Measurements from ENCODE around the gene PAWR.
"Not testable (repeated sequence)": the region's sequence is repeated elsewhere in the genome, so short reads cannot be mapped to it uniquely, and the experiment has no call there.

Gene PAWR

DNA sequence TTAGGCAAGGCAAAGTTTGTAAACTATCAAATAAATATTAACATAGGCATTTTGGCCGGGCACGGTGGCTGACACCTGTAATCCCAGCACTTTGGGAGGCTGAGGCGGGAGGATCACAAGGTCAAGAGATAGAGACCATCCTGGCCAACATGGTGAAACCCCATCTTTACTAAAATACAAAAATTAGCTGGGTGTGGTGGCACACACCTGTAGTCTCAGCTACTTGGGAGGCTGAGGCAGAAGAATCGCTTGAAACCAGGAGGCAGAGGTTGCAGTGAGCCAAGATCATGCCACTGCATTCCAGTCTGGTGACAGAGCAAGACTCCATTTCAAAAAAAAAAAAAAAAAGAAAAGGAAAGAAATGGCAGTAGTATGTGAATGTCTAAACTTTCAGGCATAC is 43.9 kb downstream of the PAWR start:
- DNase-seq (ENCODE audit: low read depth), result not testable (repeated sequence)

DNA sequence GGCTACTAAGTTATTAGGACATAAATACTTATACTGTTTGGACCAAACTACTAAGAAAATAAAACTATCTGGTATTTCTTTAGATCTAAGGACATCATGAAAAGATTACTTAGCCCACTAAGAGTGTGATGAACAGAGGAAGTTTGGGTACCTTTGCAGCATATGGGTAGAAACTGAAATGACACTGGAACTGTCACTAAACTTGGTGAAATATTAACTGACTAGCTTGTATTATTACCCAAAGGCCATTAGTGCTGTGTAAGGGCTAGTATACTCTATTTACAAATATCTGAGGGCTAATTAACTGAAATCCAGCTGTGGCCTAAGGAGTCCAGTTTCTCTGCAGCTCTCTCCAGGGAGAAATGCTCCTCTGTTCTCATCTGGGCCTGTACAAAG is 45.5 kb downstream of the PAWR start:
- DNase-seq (ENCODE audit: low read depth), result no peak

DNA sequence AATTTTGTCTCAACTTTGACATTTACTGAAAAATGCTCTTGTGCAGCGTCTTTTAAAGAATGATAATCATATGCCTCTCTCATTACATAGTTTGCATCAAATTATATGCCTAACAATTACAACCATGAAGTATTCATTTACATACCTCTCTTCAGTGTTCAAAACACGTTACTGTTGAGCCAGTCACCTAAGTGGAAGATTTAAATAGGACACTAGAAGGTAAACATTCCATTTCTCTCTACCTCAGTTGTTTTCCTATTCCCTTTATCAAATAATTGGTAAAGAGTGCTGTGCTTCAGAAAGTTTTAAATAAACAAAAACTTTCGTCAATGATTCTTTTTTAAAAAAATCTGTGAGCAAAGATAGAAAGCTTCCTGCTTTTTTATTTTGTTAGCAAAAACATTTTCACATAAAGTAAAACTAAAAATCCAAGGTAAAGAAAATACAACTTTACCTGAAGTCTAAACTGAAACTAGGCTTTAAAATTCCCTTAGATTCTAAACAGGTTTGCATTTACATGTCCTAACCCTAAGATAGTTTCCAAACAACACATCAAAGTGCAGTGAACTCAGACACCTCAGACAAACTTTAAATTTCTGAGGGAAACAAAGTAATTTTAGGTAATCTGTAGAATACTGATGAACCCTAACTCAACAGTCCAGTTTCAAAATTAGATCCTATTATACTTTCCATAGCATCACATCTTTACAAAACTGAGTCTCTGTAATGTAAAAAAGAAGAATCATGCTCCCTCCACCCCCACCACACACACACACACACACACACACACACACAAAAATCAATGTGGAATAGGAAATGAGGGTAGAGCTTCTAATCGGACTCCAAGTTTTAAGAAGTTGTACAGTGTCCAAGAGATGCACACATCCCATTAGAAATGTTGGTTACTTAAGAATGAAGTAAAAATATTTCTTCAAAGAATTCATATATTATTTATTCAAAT is 46.2 kb downstream of the PAWR start:
- no peak for DNase-seq (ENCODE audit: low read depth)

DNA sequence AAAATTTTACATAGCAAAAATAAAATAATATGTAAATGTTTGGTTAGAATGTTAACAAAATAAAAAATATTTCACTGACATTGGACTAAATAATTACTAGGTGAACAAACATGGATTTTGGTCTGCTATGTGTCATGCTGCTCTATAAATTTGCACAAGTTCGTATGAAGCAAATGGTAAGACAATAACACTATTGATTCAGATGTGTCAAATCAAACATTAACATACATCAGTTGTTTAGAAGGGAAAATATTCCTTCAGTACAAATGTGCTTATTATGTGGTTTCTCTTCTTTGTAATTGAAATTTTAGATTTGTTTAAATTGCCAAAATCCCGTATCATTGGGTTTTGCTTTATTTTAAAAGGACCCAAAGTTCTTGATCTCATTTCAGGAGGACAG is 46.9 kb downstream of the PAWR start:
- no peak for DNase-seq (ENCODE audit: low read depth)

DNA sequence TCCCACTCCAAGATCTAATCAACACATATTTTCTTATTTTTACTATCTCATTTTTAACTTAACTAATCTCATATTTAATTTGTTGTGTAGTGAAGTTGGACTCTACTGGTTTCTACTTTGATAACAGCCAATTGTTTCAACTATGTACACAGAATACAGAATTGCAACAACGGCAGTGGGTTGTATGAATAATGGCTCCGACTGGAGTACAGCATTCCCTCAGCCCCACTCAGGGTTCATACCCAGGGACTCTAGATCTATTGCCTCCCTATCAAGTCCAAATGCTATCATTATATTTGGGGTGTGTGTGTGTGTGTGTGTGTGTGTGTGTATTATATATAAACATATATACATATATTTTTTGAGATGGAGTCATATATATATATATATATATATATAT is 52.3 kb downstream of the PAWR start:
- DNase-seq (ENCODE audit: low read depth), result no peak

DNA sequence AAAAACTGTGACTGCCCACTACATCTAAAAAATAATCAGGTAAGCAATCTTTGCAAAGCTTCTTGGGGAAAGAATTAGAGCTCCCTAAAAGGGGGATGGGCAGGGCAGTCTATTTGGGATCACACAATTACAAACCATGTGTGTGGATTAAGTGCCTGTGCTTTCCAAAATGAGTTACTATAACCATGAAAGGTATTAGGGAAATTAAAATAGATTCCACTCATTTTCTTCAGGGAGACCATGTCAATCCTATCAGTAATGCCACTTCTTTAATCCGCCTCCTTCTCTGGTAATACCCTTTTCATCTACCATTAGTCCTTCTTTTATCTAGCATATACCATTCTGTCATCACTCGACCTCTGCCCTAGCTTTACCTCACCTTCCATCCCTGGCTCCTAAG is 53.7 kb downstream of the PAWR start:
- no peak for DNase-seq (ENCODE audit: low read depth)

DNA sequence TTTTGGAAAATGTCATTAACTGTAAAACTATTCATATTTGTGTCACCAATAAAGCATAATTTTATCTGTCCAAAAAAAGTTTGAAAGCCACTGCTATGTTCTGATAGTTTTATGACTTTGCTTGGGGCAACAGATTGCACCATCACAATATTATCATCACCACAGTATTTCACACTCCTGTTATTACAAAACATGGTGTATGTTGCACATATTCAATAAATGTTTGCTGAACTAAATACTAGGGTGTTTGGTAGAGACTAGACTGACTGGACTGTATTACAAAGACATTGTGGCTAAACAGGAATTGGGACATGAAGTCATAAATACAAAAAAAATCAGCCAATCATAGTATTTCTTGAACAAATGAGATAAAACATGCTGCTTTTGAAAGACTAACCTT is 55.1 kb downstream of the PAWR start:
- DNase-seq (ENCODE audit: low read depth), result peak; percentile 81

DNA sequence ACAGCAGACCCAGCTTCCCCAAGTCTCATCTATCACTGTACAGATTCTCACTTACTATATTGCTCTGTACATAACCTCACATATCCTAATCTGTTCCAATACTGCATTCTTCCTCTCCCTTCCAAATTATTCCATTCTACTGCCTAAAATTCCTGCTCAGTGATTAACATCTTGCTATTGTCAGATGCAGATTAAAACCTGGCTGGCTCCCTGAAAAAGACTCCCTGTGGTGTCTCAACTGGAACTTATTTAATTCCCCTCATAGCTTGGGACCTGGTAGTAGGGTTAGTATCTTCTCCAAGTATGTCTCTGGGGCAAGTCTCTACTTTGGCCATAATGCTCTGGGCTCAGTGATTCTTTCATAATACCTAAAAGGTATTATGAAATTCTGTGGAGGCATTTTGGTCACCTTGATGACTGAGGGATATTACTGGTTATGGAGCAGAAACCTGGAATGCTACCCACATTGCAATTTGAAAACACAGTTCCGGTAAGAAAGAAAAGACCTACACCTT is 55.8 kb downstream of the PAWR start:
- DNase-seq (ENCODE audit: low read depth), result peak; percentile 34

DNA sequence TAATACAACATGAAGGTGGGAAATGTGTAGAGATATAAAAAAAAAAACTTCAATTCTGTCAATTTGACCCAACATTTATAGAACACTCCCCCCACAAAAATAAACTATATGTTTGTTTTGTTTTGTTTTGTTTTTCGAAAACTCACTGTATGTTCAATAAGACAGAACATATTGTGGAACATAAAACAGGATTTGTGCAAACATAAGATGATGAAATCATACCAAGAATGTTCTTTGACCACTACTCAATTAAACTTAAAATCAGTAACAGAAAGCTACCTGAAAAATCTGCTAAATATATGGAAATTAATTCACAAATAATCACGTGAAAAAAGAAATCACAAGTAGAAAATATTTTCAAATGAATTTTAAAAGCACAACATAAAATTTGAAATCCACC is 61.2 kb downstream of the PAWR start:
- no peak for DNase-seq (ENCODE audit: low read depth)

DNA sequence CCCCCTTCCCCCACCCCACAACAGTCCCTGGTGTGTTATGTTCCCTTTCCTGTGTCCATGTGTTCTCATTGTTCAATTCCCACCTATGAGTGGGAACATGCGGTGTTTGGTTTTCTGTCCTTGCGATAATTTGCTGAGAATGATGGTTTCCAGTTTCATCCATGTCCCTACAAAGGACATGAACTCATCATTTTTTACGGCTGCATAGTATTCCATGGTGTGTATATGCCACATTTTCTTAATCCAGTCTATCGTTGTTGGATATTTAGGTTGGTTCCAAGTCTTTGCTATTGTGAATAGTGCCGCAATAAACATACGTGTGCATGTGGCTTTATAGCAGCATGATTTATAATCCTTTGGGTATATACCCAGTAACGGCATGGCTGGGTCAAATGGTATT is 64.0 kb downstream of the PAWR start:
- not testable (repeated sequence) for DNase-seq (ENCODE audit: low read depth)

DNA sequence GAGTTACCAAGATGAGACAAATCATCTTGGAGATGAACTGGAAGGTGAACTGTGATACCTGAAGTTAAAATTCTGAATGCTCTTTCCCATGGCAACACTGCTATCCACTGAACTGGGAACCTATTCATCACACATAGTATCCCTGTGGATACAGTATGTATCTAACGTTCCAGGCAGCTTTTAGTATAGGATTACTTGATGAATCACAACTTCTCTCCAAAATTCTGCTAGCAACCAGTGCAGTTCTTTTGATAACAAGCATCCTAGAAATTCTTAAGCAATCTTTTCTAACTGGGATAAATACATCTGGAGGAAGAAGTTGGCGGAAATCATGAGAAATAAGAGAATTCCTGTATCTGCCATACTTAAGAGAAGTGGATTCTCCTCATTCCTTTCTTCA is 66.4 kb downstream of the PAWR start:
- peak; percentile 67 for DNase-seq (ENCODE audit: low read depth)

DNA sequence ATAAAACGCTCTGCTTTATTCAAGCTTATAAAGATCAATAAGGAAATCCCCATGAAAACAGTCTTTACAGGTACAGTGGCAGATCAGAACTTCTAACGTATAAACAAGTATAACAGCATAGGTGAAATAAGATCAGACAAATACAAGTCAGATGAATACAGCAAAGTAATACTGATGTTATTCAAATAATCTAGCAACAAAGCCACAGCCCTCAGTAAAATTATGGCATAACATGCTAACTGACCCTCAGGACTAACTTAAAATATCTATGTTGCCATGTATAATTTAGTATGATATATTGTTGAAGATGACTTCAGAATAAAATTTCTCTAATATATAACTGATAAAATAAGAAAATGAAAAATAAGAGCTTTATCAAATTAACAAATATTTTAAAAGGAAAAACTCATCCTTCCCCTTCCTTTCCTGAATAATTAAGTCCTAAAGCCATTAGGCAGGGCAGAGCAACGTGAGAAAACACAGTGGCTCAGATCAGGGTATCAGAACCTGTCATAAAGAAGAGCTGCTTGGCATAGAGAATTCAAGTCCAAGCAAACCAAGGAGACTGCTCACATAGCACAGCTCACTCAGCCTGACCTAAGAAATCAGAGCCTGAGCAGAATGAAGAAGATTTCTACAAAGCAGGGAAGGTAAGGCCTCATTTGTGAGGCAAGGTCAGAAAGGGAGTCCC is 70.7 kb downstream of the PAWR start:
- DNase-seq (ENCODE audit: low read depth), result no peak

DNA sequence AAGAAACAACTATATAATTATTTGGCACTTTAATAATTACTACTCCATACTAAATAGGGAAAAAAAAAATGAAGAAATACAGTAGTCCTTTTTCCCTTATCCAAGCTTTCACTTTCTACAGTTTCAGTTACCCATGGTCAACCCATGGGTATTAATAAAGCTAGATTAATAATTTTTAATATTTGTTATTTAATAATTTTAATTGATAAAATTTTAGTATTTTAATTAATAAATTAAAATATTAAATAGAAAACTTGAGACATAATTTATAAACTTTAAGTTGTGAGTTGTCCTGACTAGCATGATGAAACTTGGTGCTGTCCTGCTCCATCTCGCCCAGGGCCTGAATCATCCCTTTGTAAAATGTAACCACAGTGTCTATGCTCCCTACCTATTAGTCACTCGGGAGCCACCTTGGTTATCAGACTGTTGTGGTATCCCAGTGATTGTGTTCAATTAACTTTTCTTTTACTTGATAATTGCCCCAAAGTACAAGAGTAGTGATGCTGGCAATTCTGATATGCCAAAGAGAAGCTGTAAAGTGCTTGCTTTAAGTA is 71.8 kb downstream of the PAWR start:
- DNase-seq (ENCODE audit: low read depth), result peak; percentile 86

DNA sequence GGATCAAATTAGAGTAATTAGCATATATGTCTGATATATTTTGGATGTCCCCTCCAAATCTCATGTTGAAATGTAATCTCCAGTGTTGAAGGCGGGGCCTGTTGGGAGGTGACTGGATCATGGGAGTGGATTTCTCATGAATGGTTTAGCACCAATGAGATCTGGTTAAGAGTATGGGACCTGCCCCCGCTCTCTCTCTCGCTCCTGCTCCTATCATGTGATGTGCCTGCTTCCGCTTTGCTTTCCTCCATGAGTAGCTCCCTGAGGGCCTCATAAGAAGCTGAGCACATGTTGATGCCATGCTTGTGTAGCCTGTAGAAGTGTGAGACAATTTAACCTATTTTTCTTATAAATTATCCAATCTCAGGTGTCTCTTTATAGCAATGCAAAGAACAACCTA is 73.1 kb downstream of the PAWR start:
- no peak for DNase-seq (ENCODE audit: low read depth)

DNA sequence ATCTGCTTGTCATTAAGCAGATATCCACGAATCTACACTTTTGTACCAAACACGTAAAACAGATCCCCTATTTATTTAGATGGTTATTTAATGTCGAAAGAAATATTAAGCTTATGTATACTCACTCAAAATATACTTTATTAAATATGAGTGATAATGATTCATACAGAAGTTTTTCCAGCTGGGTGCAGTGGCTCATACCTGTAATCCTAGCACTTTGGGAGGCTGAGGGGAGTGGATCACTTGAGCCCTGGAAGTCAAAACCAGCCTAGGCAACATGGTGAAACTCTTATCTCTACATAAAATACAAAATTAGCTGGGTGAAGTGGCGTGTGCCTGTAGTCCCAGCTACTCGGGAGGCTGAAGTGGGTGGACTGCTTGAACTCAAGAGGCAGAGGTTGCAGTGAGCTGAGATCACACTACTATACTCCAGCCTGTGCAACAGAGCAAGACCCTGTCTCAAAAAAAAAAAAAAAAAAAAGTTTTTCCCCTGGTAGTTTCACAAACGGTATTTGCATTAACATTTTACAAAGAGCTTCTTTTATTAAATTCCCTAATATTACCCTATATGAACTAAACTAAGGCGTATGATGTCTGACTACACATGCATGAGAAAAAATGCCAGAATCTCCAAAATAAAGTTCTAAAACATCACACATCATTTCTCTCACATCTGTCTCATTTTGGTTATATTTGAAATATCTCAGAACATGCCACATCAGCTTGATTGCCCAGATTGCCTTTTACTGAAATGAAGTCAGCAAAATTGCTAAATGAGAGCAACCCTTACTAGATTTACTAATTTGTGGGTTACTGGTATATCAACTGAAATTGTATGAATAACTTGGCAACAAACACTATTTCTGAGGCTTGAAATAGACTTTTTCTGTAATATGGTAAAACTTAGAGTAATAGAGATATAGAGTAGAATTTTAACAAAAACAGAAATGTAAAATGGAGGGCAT is 74.9 kb downstream of the PAWR start:
- DNase-seq (ENCODE audit: low read depth), result no peak

DNA sequence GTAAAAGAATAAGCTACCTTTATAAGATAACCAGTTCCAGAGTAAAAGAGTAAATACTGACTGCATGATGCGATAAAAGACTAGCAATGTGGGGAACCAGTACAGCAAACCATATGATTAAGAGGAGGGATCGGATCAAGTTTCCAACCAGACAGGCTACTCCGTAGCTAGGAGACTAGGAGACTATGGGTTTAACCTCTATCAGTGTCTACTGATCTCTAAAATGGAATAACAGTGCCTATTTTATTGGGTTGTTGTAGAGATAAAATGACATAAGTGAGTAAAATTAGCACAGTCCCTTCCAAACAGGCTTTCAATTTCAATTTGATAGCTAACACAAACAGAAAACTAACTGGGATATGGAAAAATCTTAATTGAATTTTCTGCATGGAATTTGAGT is 76.0 kb downstream of the PAWR start:
- no peak for DNase-seq (ENCODE audit: low read depth)

DNA sequence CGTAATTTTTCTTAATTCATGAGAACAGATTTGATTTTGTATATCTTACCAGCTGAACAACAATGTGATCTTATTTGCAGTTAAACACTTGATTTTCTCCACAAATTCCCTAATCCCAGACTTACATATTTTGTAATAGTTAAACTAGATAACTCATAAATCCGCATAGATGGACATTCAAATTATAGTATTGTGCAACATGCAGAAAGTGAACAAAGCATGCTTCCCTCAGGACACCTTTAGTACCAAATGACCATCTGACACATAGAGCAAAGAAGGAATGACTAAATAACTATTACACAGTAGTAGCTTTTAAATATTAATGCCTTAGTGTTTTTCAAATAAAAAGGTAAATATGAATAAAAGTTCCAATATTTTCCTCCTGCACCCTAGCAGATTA is 88.9 kb downstream of the PAWR start:
- DNase-seq (ENCODE audit: low read depth), result peak; percentile 26

DNA sequence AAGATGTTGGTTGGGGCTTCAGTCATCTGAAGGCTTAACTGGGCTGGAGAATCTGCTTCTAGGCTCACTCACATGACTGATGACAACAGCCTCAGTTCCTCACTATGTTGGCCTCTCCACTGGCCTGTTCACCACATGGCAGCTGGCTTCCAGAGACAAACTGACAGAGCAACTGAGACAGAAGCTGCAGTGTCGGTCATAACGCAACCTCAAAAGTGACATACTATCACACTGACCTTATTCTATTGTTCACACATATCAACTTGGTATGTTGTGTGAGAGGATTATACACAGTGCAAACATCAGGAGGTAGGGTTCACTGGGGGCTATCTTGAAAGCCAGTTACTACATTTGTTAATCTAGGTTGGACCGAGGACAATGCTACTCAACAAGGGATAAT is 92.9 kb downstream of the PAWR start:
- DNase-seq (ENCODE audit: low read depth), result no peak

DNA sequence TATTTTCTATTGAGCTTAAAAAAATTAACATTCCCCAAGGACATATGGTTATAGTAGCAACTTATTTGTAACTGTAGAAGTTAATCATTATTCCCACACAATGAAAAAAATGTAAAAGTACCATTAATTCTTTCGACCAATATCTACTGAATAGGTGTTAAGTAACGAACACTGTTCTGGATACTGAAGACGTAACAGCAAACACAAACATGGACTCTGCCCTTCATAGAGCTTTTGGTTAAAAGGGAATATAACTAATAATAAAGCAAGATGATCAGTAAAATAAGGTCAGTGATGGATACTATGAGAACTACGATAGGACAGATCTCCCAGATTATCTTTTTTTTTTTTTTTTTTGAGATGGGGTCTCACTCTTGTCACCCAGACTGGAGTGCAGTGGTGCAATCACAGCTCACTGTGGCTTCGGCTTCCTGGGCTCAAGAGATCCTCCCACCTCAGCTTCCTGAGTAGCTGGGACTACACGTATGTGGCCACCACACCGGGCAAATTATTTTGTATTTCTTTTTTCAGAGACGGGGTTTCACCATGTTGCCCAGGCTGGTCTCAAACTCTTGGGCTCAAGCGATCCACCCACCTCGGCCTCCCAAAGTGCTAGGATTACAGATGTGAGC is 93.9 kb downstream of the PAWR start:
- DNase-seq (ENCODE audit: low read depth), result no peak

DNA sequence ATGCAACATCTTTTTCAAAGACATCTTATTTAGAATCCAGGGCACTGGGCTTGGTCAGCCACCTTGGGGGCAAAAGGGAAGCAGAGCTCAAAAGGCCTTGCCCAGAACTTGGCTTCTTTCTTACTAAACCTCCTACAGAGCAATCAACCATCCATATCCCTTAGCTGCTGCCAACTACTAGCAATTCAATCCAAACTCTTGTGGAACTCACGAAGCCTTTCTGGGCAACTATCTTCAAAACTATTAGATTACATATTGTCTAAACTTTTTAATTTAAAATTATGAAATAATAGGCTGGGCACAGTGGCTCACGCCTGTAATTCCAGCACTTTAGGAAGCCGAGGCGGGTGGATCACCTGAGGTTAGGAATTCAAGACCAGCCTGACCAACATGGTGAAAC is 95.5 kb downstream of the PAWR start:
- DNase-seq (ENCODE audit: low read depth), result no peak

DNA sequence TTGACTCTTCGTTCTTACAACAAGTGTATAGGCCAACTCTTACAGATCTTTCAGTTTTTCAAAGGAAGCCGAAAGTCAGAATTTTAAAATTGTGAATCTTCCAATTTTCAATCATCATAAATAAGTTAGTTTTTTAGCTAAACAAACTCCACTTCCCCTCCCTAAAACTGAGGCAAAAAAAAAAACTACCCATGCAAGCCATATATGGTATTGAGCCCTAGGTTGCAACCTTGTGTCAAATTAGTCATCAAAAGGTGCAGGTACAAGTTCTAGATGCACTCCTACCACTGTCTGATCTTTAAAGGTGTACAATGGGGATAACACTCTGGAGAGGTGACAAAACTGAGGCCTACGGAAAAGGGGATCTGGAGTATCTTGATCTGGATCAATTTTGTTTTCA is 97.9 kb downstream of the PAWR start:
- no peak for DNase-seq (ENCODE audit: low read depth)
